DOHH2 (cell line): Measurements from ENCODE around the gene CNKSR3.

Experiments
- H3F3A ChIP-seq: fragments of 200-600 bp; sonication (generic), shearing (Covaris generic); 2 replicates; pipeline ENCODE4 v1.6.0; 2016; ENCODE audit warnings: antibody characterized with exemption, mild to moderate bottlenecking; ENCODE audit not compliant: control insufficient read depth, insufficient read depth
- H3K27ac ChIP-seq: fragments of 200-600 bp; sonication (generic); 2 replicates; pipeline ENCODE4 v1.5.1; 2014; ENCODE audit warnings: low read depth, mild to moderate bottlenecking, low read length, moderate library complexity
- H3K27me3 ChIP-seq: fragments of 200-600 bp; sonication (generic); 2 replicates; pipeline ENCODE4 v1.6.1; 2014; ENCODE audit warnings: mild to moderate bottlenecking, low read length, mixed read lengths; ENCODE audit not compliant: control insufficient read depth
- H3K36me3 ChIP-seq: fragments of 200-600 bp; sonication (generic); 2 replicates; pipeline ENCODE4 v1.6.1; 2014; ENCODE audit warnings: mild to moderate bottlenecking, low read length, moderate library complexity, mixed read lengths; ENCODE audit not compliant: control insufficient read depth
- H3K4me1 ChIP-seq: fragments of 200-600 bp; sonication (generic); 2 replicates; pipeline ENCODE4 v1.6.1; 2014; ENCODE audit warnings: mild to moderate bottlenecking, low read length, mixed read lengths; ENCODE audit not compliant: control insufficient read depth
- H3K4me2 ChIP-seq: fragments of 200-600 bp; sonication (generic); 2 replicates; pipeline ENCODE4 v1.6.0; 2014; ENCODE audit warnings: mild to moderate bottlenecking, low read length, moderate library complexity
- H3K4me3 ChIP-seq: fragments of 200-600 bp; sonication (generic); 2 replicates; pipeline ENCODE4 v1.5.1; 2014; ENCODE audit warnings: mild to moderate bottlenecking, low read length, mixed read lengths
- H3K79me2 ChIP-seq: fragments of 200-600 bp; sonication (generic); 2 replicates; pipeline ENCODE4 v1.6.1; 2014; ENCODE audit warnings: mild to moderate bottlenecking, low read length, mixed read lengths; ENCODE audit not compliant: control insufficient read depth
- H3K9me2 ChIP-seq: fragments of 200-600 bp; sonication (generic); replicated peaks from 2 replicates; pipeline ENCODE4 v1.6.1; 2014; ENCODE audit warnings: mild to moderate bottlenecking, low read length, mixed read lengths; ENCODE audit not compliant: control insufficient read depth
- H3K9me3 ChIP-seq: fragments of 200-600 bp; sonication (generic); 2 replicates; pipeline ENCODE4 v1.6.1; 2014; ENCODE audit warnings: antibody characterized with exemption, low read length, mixed read lengths; ENCODE audit not compliant: control insufficient read depth, insufficient read depth
- H4K20me1 ChIP-seq: fragments of 200-600 bp; sonication (generic); 2 replicates; pipeline ENCODE4 v1.6.0; 2014; ENCODE audit warnings: low read depth, mild to moderate bottlenecking, antibody characterized with exemption, low read length, moderate library complexity; ENCODE audit not compliant: control insufficient read depth, insufficient read depth
- EZH2phosphoT487 ChIP-seq: fragments of 200-600 bp; sonication (generic); IDR thresholded peaks from 2 replicates; pipeline ENCODE4 v1.6.1; 2017; ENCODE audit warnings: borderline replicate concordance, mild to moderate bottlenecking, antibody characterized with exemption, low read length, moderate library complexity, mixed read lengths
- TF ChIP-seq, protein P1 (sequence below): fragments of 200-600 bp; sonication (generic); IDR thresholded peaks from one replicate; pipeline ENCODE4 v1.5.1; 2014; ENCODE audit warnings: antibody characterized with exemption, mild to moderate bottlenecking, low read depth, low read length; ENCODE audit not compliant: poor library complexity, severe bottlenecking

The CNKSR3 gene

DNA sequence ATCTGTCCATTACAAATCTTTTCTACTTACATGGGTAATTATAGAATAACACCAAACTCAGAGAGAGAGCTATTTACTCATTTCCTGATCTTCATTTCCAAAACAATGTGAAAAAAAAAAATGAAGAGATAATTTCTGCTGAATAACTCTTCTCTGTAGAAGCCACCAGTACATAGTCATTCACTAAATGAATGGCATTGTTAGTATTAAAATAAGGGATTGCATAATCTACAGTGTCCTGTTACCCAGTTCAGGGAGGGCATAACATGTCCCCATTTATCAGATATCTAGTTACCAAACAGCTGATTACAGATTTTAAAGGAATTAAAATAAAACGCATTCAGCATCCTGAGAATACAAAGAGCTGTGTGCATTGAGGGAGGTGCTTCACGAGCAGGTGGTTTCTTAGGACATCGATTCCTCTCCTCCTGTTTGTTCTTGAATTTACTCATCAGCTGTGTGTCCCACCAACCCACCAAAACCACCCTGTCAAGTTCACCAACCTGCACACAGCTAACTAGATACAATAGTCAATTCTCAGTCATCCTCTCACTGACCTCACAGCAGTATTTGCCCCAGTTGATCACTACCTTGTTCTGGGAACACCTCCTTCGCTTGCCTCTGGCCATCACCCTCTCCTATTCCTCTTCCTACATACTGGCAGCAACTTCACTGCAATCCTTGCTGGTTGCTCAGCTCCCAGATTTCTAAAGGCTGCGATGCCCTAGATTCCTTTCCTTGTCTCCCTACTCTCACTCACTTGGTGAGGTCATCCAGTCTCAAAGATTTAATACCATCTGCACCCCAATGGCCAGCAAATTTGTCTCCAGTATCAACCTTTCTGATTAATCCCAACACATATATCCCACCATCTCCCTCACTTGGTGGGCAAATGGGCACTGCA lies 18.7 kb downstream of the CNKSR3 start:
- Histone ChIP-seq H3K9me2 (no peaks in the 10 kb centered on the region), H3K27me3 (no peaks in the 10 kb centered on the region), H3K9me3 (no peaks in the 10 kb centered on the region), H3K4me1 (no peaks in the 10 kb centered on the region), H4K20me1 (no peaks in the 10 kb centered on the region), H3F3A (no peaks in the 10 kb centered on the region), H3K36me3 (no peaks in the 10 kb centered on the region), H3K4me2 (no peak overlapping the region), H3K27ac (no peak overlapping the region), H3K79me2 (no peaks in the 10 kb centered on the region), H3K4me3 (no peak overlapping the region)
- no peak for TF ChIP-seq EZH2phosphoT487
- TF ChIP-seq, protein P1, sequence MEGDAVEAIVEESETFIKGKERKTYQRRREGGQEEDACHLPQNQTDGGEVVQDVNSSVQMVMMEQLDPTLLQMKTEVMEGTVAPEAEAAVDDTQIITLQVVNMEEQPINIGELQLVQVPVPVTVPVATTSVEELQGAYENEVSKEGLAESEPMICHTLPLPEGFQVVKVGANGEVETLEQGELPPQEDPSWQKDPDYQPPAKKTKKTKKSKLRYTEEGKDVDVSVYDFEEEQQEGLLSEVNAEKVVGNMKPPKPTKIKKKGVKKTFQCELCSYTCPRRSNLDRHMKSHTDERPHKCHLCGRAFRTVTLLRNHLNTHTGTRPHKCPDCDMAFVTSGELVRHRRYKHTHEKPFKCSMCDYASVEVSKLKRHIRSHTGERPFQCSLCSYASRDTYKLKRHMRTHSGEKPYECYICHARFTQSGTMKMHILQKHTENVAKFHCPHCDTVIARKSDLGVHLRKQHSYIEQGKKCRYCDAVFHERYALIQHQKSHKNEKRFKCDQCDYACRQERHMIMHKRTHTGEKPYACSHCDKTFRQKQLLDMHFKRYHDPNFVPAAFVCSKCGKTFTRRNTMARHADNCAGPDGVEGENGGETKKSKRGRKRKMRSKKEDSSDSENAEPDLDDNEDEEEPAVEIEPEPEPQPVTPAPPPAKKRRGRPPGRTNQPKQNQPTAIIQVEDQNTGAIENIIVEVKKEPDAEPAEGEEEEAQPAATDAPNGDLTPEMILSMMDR = no peak

GRCh38 chr6:154489822-154490221 lies 20.7 kb downstream of the CNKSR3 start:
- H4K20me1 ChIP-seq = no peaks in the 10 kb centered on the region
- H3K36me3 ChIP-seq = no peaks in the 10 kb centered on the region
- no peak overlapping the region for H3K27ac ChIP-seq
- no peaks in the 10 kb centered on the region for H3K79me2 ChIP-seq
- H3K4me3 ChIP-seq = no peak overlapping the region
- no peaks in the 10 kb centered on the region for H3K9me3 ChIP-seq
- no peaks in the 10 kb centered on the region for H3K4me1 ChIP-seq
- no peaks in the 10 kb centered on the region for H3K9me2 ChIP-seq
- H3K4me2 ChIP-seq = no peak overlapping the region
- TF ChIP-seq, protein P1 = no peak
- TF ChIP-seq EZH2phosphoT487 = no peak
- H3K27me3 ChIP-seq = no peaks in the 10 kb centered on the region
- no peaks in the 10 kb centered on the region for H3F3A ChIP-seq

DNA sequence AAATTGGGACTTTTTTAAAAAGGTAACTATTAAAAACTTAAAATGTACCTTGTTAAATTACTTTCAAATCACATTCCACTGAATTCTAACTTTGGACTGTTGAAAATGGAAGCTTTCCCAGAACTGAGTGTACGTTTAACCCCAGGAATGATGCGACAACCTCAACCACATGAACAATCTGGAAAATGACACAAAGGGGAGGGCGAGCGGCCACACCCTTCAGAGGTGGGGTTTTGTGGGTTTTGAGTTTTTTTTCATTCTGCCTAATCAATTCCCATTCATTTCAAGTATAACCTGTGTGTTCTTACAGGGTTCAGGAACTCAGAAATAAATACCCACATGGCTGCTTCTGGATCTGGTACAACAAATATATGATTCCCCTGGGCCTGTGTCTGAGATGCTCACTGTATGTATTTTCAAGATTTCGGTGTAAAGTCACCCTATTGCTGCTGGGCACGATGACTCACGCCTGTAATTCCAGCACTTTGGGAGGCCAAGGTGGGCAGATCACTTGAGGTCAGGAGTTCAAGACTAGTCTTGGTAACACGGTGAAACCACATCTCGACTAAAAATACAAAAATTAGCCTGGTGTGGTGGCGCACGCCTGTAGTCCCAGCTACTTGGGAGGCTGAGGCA lies 21.6 kb downstream of the CNKSR3 start:
- no peak overlapping the region for H3K4me2 ChIP-seq
- H3K4me1 ChIP-seq = no peaks in the 10 kb centered on the region
- H3K9me3 ChIP-seq = no peaks in the 10 kb centered on the region
- no peaks in the 10 kb centered on the region for H4K20me1 ChIP-seq
- no peaks in the 10 kb centered on the region for H3K27me3 ChIP-seq
- no peak overlapping the region for H3K27ac ChIP-seq
- H3K79me2 ChIP-seq = no peaks in the 10 kb centered on the region
- no peaks in the 10 kb centered on the region for H3K36me3 ChIP-seq
- no peaks in the 10 kb centered on the region for H3F3A ChIP-seq
- no peaks in the 10 kb centered on the region for H3K9me2 ChIP-seq
- H3K4me3 ChIP-seq = no peak overlapping the region
- TF ChIP-seq, protein P1 = no peak
- no peak for TF ChIP-seq EZH2phosphoT487
